ENCODE data around the gene SLC35F5. TPM values are rescaled to one million over a fixed set of nuclear protein-coding genes. Genes with fewer than 3 reads are reported as not detected.

The SLC35F5 gene
- total and polyA plus RNA-seq, 2 of the 13 experiments (the other 11 are each of a cell fraction or from before 2014, with no cell fraction given): 139 to 174 TPM

- peak; percentile 54; the same call in 1 of the 2 replicates for TF ChIP-seq HNF4A (CRISPR knock-in tag; IDR thresholded peaks at IDR 0.05)
- peak; percentile 61 for TF ChIP-seq ZBTB21 (CRISPR knock-in tag; IDR thresholded peaks at IDR 0.05)
- TF ChIP-seq ETV6 (CRISPR knock-in tag; conservative IDR thresholded peaks at IDR 0.05): peak; percentile 87; the same call in 1 of the 2 replicates
- peak; percentile 87 for TF ChIP-seq ZNF296 (CRISPR knock-in tag; conservative IDR thresholded peaks at IDR 0.05)
- TF ChIP-seq SIX4 (CRISPR knock-in tag; IDR thresholded peaks at IDR 0.05): no peak; the same call in 1 of the 2 replicates
- TF ChIP-seq SKIL (CRISPR knock-in tag; IDR thresholded peaks at IDR 0.05; ENCODE audit: borderline replicate concordance): peak; percentile 89; the same call in 1 of the 2 replicates
- no peak for TF ChIP-seq ZNF570 (CRISPR knock-in tag; IDR thresholded peaks at IDR 0.05; ENCODE audit: borderline replicate concordance)
- TF ChIP-seq SMARCC2 (IDR thresholded peaks at IDR 0.05): no peak
- peak; percentile 85; the same call in 1 of the 2 replicates for TF ChIP-seq SIN3A (IDR thresholded peaks at IDR 0.05; ENCODE audit: borderline replicate concordance, low read depth, low read length)
- peak; percentile 98 for TF ChIP-seq SMAD1 (CRISPR knock-in tag; IDR thresholded peaks at IDR 0.05; ENCODE audit: borderline replicate concordance, low read depth)
- TF ChIP-seq GATA4 (IDR thresholded peaks at IDR 0.05; ENCODE audit: borderline replicate concordance, low read depth): peak; percentile 74
- TF ChIP-seq MXI1 (IDR thresholded peaks at IDR 0.05; ENCODE audit: borderline replicate concordance, low read depth, low read length): peak; percentile 96
- peak; percentile 96 for TF ChIP-seq DBP (CRISPR knock-in tag; IDR thresholded peaks at IDR 0.05; ENCODE audit: not compliant biosample characterization)
- TF ChIP-seq ZSCAN29 (CRISPR knock-in tag; conservative IDR thresholded peaks at IDR 0.05): 0 out of 2 replicates have a peak, but pooled peaks have one; percentile 66
- peak; percentile 93 for TF ChIP-seq MED8 (CRISPR knock-in tag; IDR thresholded peaks at IDR 0.05; ENCODE audit: insufficient replicate concordance)
- 0 out of 2 replicates have a peak, but pooled peaks have one; percentile 57 for TF ChIP-seq ZNF572 (CRISPR knock-in tag; IDR thresholded peaks at IDR 0.05)
- peak; percentile 92 for TF ChIP-seq ZNF672 (CRISPR knock-in tag; IDR thresholded peaks at IDR 0.05)
- TF ChIP-seq ZNF20 (CRISPR knock-in tag; IDR thresholded peaks at IDR 0.05): no peak
- TF ChIP-seq PATZ1 (CRISPR knock-in tag; IDR thresholded peaks at IDR 0.05): peak; percentile 73; the same call in 1 of the 2 replicates
- peak; percentile 28; the same call in 1 of the 2 replicates for TF ChIP-seq ZFP41 (CRISPR knock-in tag; IDR thresholded peaks at IDR 0.05; ENCODE audit: borderline replicate concordance)
- TF ChIP-seq ZNF597 (CRISPR knock-in tag; IDR thresholded peaks at IDR 0.05): no peak
- peak; percentile 92 for TF ChIP-seq ZNF556 (CRISPR knock-in tag; IDR thresholded peaks at IDR 0.05; ENCODE audit: borderline replicate concordance)
These were observed at the start of gene SLC35F5 (continued) for GRCh38 chr2:113756355-113757137.
